GM19463 (cell line): ENCODE data around the gene DMGDH.

ENCODE experiments used
- ATAC-seq: cut with Tn5 transposase; IDR thresholded peaks from one replicate; pipeline ENCODE4 v1.9.1; 2021; ENCODE audit warnings: mild to moderate bottlenecking, moderate library complexity; ENCODE audit not compliant: unreplicated experiment

Gene DMGDH

GRCh38 chr5:78979909-78980308 is 89.6 kb downstream of the DMGDH start:
- ATAC-seq: no peak

DNA sequence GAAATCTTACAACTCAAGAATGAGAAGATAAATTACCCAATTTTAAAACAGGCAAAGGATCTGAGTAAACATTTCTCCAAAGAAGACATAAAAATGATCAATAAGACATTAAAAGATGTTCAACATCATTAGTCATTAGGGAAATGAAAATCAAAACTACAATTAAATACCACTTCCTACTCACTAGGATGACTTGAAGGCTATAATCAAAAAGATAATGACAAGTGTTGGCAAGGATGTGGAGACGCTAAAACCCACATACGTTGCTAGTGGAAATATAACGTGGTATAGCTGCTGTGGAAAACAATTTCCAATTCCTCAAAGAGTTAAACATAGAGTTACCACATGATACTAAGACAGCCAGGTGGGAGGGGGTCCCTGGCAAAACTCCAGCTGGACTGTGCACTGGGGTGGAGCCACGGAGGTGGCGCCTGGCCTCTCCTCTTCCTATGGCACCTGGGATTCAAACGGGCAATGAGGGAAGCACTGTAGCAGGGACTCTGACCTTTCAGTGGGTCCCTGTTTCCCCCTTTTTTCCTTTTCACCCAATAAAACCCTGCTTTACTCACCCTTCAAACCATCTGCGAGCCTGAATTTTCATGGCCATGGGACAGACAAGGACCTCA is 90.2 kb downstream of the DMGDH start:
- ATAC-seq: no peak

- ATAC-seq: no peak
These were observed 94.4 kb downstream of the DMGDH start for GRCh38 chr5:78975035-78975434.

DNA sequence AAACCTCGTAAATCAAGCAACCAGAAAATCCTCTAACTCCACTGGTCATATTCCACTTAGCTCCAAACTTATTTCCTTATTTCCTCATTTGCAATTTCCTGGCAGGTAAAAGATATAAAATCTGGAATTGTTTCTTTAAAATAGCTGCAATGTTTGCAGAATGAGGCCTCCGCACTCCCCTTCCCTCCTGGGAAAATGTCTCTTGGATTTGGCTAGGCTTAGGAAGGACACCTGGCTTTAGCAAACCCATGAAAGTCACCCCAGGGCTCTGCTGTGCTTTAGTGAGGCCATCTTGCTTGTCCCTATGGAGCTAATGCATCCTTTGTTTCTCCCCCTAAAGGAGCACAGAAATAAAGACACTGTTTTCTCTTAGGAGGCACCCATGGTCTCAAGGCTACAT is 94.9 kb downstream of the DMGDH start:
- no peak for ATAC-seq

GRCh38 chr5:78974011-78974410 is 95.5 kb downstream of the DMGDH start:
- ATAC-seq: no peak

DNA sequence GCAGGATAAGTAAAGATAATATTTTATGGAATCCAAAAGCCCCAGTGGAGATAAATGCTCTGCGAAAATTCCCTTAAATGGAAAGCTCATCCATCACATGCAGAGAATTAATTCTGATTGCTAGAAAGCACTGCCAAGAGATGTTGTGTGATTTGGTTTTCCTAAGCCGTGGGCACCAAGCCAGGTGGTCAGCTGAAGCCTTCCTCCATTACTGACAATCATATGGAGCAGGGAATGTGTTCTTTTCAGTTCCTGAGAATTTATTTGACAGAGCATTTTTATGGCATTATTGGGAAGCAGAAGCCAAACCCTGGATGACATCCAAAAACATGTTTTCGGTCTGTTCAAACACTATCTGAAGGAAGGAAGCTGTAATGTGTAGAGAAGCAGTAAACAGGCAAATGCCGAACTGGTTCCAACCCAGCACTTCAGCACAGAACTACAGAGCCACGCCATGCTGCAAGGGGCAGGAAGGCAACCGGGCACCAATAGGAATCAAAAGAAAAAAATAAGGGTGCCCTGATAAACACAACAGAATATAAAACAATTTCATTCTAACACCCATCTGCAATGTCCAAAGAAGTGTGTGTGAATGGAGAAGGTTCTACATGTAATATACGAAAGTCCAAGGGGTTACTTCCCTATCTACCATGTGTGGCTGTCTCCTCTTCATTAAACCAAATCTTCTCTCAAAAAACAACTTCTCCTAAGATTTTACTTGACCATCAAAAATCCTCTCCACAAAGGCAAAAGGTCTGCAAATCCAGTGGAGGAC is 96.6 kb downstream of the DMGDH start:
- ATAC-seq: no peak

DNA sequence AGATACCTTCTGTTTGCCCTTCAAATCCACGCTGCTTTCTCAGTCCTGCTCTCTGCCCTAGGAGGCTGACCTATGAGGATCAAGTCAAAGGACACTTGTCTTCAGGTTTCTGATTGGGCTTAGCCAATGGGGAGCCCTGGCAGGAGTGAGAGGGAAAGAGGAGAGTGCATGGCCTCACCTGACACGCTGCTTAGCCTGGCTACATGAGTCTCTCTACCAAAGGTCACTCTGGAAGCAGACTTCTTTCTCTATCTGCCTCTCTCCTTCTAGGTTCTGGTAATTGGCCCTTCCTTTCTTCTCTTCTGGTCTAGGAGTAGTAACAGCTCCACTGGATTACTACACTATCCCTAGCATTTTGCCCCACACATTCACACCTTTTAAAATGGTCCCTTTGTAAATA is 97.5 kb downstream of the DMGDH start:
- no peak for ATAC-seq

DNA sequence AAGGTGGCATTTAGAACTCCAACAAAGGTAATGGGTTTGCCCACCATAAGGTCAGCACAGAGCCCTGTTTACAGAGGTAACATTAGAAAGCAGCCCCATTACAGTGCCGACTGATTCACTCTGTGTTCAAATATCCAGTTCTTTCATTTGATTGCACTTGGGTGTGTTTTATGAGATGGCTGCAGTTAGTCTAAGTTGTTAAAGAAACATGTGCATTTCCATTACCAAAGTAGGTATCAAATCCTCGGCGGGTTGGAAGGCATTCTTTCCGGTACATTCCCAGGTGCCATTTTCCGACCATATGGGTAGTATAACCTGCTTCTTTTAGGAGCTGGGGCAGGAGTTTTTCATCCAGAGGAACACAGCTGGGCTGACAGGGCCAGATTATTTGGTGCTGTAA is 100.7 kb downstream of the DMGDH start:
- ATAC-seq: no peak

DNA sequence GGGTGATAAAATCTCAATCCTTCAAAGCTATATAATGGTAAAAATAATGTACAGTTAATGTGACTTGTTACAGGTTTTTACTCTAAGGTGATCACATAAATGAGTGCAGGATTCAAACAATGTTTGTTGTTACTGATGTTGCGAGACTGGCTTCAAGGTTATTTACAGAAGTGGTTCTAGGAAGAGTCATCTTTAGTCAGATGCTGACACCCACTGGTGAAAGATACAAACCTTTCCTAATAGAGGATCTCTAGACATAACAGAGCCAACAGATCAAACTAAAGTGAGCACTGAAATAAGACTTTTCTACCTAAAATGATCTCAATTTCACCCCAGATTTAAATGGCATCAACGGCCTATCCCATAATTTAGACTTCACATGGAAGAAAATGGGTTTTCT is 104.6 kb downstream of the DMGDH start:
- ATAC-seq: no peak

GRCh38 chr5:78961743-78962142 is 107.7 kb downstream of the DMGDH start:
- no peak for ATAC-seq

- ATAC-seq: no peak
These were observed 109.7 kb downstream of the DMGDH start for GRCh38 chr5:78959767-78960166.

- ATAC-seq: no peak
These were observed 110.6 kb downstream of the DMGDH start for GRCh38 chr5:78958672-78959445.

DNA sequence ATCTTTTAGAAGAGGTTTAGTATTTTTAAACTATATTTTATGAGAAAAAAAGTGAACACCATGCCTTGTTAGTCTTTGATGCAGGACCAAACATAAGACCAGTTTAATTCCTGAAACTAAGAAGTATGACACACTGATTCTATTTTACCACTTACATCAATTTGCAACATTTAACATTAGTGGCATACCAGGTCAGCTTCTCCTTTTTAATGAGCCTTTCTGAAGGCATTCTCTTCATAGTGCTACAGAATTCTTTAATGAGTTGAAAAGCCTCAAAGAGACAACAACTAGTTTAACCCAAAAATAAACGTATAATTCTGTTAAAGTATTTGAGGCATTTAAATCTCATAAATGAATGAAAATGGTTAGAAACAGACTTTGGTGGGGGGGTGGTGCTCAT is 112.6 kb downstream of the DMGDH start:
- ATAC-seq: no peak

DNA sequence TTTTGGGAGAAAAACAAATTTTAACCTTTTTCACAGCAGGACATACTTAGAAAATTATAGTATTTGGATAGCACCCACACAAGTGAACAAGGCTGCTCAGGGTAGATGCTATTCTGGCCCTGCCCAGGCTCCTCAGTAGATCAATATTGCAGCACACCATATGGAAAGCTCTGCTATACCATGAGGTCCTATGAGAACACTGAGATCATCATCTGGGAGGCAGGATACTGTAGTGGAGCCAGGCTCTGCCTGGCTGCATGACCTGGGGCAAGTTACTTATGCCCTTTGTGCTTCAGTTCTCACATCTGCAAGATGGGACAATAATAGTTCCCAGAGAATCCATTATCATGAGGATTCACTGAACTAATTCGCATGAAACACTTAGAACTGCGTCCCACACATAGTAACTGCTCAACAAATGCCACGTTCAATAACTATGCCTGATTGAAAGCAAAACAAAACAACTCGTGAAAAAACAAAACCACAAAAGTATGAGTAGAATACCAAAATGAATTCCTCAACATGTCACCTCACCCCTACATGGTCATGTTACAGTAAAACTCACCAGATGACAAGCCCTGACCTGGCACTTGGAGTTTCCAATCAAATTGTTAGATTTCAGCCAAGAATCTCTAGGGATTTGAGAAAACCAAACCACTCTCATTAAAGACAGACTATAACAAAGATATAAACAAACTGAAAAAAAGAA is 116.2 kb downstream of the DMGDH start:
- ATAC-seq: peak; percentile 74
